Measurements from ENCODE around the gene MED12.

The MED12 gene

DNA sequence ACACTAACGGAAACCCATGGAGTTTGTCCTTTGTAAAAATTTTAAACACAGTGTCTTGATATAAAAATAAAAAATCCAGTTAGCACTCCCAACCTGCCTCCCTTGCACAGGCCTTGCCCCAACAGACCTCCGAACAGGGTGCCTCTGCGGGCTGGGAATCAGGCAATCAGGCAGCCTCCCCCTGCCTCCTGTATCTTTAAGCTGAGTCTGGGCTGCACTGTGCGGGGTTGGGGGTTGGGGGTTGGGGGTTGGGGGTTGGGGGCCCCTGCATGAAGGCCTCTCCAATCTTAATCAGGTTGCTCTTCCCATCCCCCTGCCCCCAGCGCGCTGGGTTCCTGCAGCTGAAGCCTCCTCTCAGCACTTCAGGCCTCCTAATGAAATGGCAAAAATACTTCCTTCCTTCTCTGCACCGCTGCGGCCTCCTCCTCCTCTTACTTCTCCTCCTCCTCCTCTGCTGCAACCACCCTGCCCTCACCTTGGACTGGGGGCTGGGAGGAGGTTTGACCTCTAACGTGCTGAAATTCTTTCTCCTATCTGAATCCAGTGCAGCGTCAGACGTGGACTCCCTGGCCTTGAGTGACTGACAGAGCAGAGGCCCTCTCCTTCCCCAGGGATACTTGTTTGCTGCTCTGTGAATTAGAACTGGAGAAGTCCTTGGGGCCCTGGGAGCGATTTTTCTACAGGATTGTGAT, 52.9 kb downstream of the MED12 start:
- Histone ChIP-seq H3K4me1 (ENCODE audit: insufficient read depth, poor library complexity, severe bottlenecking) (no peaks in the 10 kb centered on the region), H3K4me3 (ENCODE audit: severe bottlenecking) (no peak overlapping the region), H3K9me3 (ENCODE audit: severe bottlenecking) (no peaks in the 10 kb centered on the region), H3K27me3 (ENCODE audit: insufficient read depth, poor library complexity, severe bottlenecking) (no peaks in the 10 kb centered on the region), H3K36me3 (ENCODE audit: low read depth) (no peaks in the 10 kb centered on the region), H3K27ac (ENCODE audit: poor library complexity, severe bottlenecking) (no peak overlapping the region)
- no peak for ATAC-seq (ENCODE audit: low read depth)
- DNase-seq (ENCODE audit: low spot score): no peak
- TF ChIP-seq, protein P1, sequence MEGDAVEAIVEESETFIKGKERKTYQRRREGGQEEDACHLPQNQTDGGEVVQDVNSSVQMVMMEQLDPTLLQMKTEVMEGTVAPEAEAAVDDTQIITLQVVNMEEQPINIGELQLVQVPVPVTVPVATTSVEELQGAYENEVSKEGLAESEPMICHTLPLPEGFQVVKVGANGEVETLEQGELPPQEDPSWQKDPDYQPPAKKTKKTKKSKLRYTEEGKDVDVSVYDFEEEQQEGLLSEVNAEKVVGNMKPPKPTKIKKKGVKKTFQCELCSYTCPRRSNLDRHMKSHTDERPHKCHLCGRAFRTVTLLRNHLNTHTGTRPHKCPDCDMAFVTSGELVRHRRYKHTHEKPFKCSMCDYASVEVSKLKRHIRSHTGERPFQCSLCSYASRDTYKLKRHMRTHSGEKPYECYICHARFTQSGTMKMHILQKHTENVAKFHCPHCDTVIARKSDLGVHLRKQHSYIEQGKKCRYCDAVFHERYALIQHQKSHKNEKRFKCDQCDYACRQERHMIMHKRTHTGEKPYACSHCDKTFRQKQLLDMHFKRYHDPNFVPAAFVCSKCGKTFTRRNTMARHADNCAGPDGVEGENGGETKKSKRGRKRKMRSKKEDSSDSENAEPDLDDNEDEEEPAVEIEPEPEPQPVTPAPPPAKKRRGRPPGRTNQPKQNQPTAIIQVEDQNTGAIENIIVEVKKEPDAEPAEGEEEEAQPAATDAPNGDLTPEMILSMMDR (IDR thresholded peaks at IDR 0.05; ENCODE audit: poor library complexity, severe bottlenecking): no peak

DNA sequence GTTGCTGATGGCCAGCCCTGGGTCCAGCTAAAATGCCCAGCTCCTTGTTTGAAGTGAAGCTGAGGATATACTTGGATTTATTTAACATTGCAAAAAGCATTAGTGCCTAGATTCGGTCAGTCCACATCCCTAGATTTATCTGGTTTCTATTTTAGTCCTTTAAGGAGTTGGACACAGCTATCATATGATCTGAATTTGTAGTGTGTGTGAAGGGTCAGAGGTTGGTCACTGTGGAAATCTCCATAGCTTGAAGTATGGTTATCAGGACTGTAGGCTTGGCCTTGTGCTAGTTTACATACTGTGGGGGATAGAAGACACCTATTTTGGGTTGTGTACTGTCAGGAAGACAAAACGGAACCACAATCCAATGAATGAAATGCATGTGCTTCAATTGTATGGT, 55.0 kb downstream of the MED12 start:
- no peaks in the 10 kb centered on the region for H3K9me3 ChIP-seq (ENCODE audit: severe bottlenecking)
- no peaks in the 10 kb centered on the region for H3K36me3 ChIP-seq (ENCODE audit: low read depth)
- no peaks in the 10 kb centered on the region for H3K27me3 ChIP-seq (ENCODE audit: insufficient read depth, poor library complexity, severe bottlenecking)
- H3K27ac ChIP-seq (ENCODE audit: poor library complexity, severe bottlenecking): no peak overlapping the region
- no peaks in the 10 kb centered on the region for H3K4me1 ChIP-seq (ENCODE audit: insufficient read depth, poor library complexity, severe bottlenecking)
- DNase-seq (ENCODE audit: low spot score) (no peak), ATAC-seq (ENCODE audit: low read depth) (no peak)
- no peak overlapping the region for H3K4me3 ChIP-seq (ENCODE audit: severe bottlenecking)
- TF ChIP-seq, protein P1 (IDR thresholded peaks at IDR 0.05; ENCODE audit: poor library complexity, severe bottlenecking): no peak

DNA sequence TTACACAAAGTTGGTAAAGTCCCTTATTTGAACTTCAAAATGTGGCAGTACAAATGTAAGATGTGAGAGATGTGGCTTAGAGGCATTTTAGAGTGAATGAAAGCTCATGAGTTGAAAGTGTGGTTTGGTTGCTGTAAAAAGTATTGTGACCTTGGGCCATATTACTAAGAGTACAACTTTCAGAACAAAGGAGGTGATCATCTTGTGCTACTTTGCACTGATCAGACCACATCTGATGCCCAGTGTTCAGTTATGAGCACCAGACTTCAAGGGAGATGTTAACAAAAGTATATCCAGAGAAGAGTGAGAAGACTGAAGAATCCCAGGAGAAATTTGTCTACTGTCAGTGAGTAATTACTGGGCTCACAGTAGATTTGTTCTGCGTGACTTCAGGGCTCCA, 56.4 kb downstream of the MED12 start:
- no peak overlapping the region for H3K4me3 ChIP-seq (ENCODE audit: severe bottlenecking)
- H3K36me3 ChIP-seq (ENCODE audit: low read depth): no peaks in the 10 kb centered on the region
- no peaks in the 10 kb centered on the region for H3K27me3 ChIP-seq (ENCODE audit: insufficient read depth, poor library complexity, severe bottlenecking)
- no peak overlapping the region for H3K27ac ChIP-seq (ENCODE audit: poor library complexity, severe bottlenecking)
- H3K9me3 ChIP-seq (ENCODE audit: severe bottlenecking): no peaks in the 10 kb centered on the region
- TF ChIP-seq, protein P1 (IDR thresholded peaks at IDR 0.05; ENCODE audit: poor library complexity, severe bottlenecking): no peak
- ATAC-seq (ENCODE audit: low read depth): no peak
- H3K4me1 ChIP-seq (ENCODE audit: insufficient read depth, poor library complexity, severe bottlenecking): no peaks in the 10 kb centered on the region
- no peak for DNase-seq (ENCODE audit: low spot score)

DNA sequence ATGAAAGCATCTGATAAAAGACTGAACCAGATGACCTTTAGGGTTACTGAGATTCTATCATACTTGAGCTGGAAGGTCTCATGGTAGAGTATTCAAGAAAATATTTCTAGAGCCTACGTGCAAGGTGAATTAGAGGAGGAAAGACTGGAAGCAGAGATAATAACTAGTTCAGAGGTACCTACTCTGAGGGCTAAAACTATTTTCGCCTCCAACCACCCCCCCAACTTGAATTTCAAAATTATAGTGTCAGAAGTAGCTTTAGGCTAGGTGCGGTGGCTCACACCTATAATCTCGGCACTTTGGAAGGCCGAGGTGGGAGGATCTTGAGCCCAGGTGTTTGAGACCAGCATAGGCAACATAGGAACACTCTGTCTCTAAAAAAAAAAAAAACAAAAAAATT, 57.1 kb downstream of the MED12 start:
- no peak for DNase-seq (ENCODE audit: low spot score)
- no peak overlapping the region for H3K27ac ChIP-seq (ENCODE audit: poor library complexity, severe bottlenecking)
- no peaks in the 10 kb centered on the region for H3K9me3 ChIP-seq (ENCODE audit: severe bottlenecking)
- no peak overlapping the region for H3K4me3 ChIP-seq (ENCODE audit: severe bottlenecking)
- no peaks in the 10 kb centered on the region for H3K27me3 ChIP-seq (ENCODE audit: insufficient read depth, poor library complexity, severe bottlenecking)
- no peaks in the 10 kb centered on the region for H3K36me3 ChIP-seq (ENCODE audit: low read depth)
- no peaks in the 10 kb centered on the region for H3K4me1 ChIP-seq (ENCODE audit: insufficient read depth, poor library complexity, severe bottlenecking)
- TF ChIP-seq, protein P1 (IDR thresholded peaks at IDR 0.05; ENCODE audit: poor library complexity, severe bottlenecking): no peak
- ATAC-seq (ENCODE audit: low read depth): no peak

DNA sequence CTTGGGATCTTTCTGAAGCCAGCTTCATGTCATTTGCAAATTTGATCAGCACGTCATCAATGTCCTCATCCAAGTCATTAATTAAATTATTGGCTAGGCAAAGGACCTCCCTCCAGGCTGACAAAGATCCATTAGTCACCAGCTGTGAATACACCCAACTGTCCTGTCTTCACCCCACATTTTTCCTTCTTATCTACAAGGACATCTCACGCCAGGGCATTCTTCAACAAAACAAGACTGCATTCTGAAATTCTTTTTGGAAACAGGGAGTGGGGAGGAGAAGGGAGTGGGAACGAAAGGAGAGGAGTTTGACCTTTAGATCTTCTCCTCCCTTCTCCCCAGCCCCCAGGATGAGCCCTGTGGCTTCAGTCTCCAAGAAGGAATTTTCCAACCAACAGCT, 58.9 kb downstream of the MED12 start:
- DNase-seq (ENCODE audit: low spot score): no peak
- TF ChIP-seq, protein P1 (IDR thresholded peaks at IDR 0.05; ENCODE audit: poor library complexity, severe bottlenecking): no peak
- Histone ChIP-seq H3K4me3 (ENCODE audit: severe bottlenecking) (no peak overlapping the region), H3K36me3 (ENCODE audit: low read depth) (no peaks in the 10 kb centered on the region), H3K27me3 (ENCODE audit: insufficient read depth, poor library complexity, severe bottlenecking) (no peaks in the 10 kb centered on the region), H3K27ac (ENCODE audit: poor library complexity, severe bottlenecking) (no peak overlapping the region), H3K4me1 (ENCODE audit: insufficient read depth, poor library complexity, severe bottlenecking) (peaks cover 1% of the 10 kb centered on the region), H3K9me3 (ENCODE audit: severe bottlenecking) (no peaks in the 10 kb centered on the region)
- no peak for ATAC-seq (ENCODE audit: low read depth)

Measured in RWPE2 (cell line).